ENCODE measurements around the gene ERC2.
A peak's percentile ranks its signal among the peaks of the same experiment; 100 is the strongest.

GRCh38 chr3:56494679-56495322 is 26.5 kb upstream of the ERC2 start:
- TF ChIP-seq CTCF (IDR thresholded peaks at IDR 0.05) (peak; percentile 73 to 91 (median 84)), POLR2A (IDR thresholded peaks at IDR 0.05) (no peak)
